ENCODE results near the gene FKBP10.
"Not testable (repeated sequence)": the region's sequence is repeated elsewhere in the genome, so short reads cannot be mapped to it uniquely, and the experiment has no call there.

The FKBP10 gene

GRCh38 chr17:41813152-41813680 is 412 bp downstream of the FKBP10 start:
- no peak overlapping the region for H3K4me3 Mint-ChIP-seq
- no peak for DNase-seq
- H3K27me3 Mint-ChIP-seq = peaks cover 9% of the 10 kb centered on the region
- H3K4me1 Mint-ChIP-seq (ENCODE audit: low read depth) = peaks cover 24% of the 10 kb centered on the region
- no peaks in the 10 kb centered on the region for H3K36me3 Mint-ChIP-seq (ENCODE audit: low read depth)
- H3K27ac Mint-ChIP-seq = no peak overlapping the region
- H3K9me3 Mint-ChIP-seq = no peaks in the 10 kb centered on the region

DNA sequence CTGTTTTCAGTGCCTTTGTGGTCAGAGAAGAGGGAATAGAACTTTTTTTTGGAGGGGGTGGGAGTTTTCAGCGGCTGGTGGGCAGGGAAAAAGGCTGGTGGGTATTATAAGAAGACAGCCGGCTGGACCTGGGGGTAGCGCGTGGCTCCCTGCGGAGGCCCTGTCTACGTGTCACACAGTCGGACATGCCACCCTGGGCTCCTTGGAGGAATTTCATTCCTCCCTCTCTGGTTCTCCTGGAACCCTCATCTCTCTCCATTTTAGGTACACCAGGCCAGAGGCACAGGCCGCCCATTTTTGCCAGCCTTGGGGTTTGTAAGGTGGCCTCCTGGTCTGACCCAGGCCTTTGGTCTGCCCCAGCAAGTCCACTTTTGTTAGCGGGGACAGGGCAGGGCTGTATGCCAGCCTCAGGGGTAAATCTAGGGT is 908 bp downstream of the FKBP10 start:
- no peaks in the 10 kb centered on the region for H3K36me3 Mint-ChIP-seq (ENCODE audit: low read depth)

DNA sequence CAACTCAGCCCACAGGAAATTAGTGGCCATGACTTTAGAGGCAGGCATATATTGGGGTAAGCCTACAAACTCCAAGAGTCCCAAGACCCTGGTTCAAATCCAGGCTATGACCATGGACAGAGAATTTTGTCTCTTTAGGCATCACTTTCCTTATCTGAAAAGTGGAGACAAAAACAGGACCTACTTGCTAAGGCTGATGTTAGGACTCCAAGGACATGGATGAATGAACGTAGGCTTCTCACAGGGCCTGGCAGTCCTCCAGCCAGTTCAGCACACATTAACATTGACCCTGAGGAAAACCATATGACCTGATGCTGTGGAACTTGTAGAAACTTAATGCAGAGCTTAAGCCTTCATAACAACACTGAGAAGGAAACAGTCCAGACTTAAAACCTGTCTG is 1.4 kb downstream of the FKBP10 start:
- no peak overlapping the region for H3K27ac Mint-ChIP-seq
- no peak for DNase-seq

More for the DNA sequence above, 908 bp downstream of the FKBP10 start:
- no peak for DNase-seq
- Mint-ChIP-seq H3K27ac (no peak overlapping the region), H3K4me1 (ENCODE audit: low read depth) (peaks cover 24% of the 10 kb centered on the region), H3K27me3 (peaks cover 9% of the 10 kb centered on the region), H3K9me3 (no peaks in the 10 kb centered on the region), H3K4me3 (no peak overlapping the region)

GRCh38 chr17:41816637-41817320 is 4.0 kb downstream of the FKBP10 start:
- Mint-ChIP-seq H3K27ac (no peak overlapping the region), H3K4me3 (no peak overlapping the region), H3K36me3 (ENCODE audit: low read depth) (no peaks in the 10 kb centered on the region), H3K27me3 (peaks cover 9% of the 10 kb centered on the region), H3K4me1 (ENCODE audit: low read depth) (peaks cover 9% of the 10 kb centered on the region), H3K9me3 (no peaks in the 10 kb centered on the region)
- DNase-seq = no peak

More for the DNA sequence above, 1.4 kb downstream of the FKBP10 start:
- Mint-ChIP-seq H3K4me3 (no peak overlapping the region), H3K4me1 (ENCODE audit: low read depth) (peaks cover 24% of the 10 kb centered on the region), H3K36me3 (ENCODE audit: low read depth) (no peaks in the 10 kb centered on the region), H3K27me3 (peaks cover 9% of the 10 kb centered on the region), H3K9me3 (no peaks in the 10 kb centered on the region)

DNA sequence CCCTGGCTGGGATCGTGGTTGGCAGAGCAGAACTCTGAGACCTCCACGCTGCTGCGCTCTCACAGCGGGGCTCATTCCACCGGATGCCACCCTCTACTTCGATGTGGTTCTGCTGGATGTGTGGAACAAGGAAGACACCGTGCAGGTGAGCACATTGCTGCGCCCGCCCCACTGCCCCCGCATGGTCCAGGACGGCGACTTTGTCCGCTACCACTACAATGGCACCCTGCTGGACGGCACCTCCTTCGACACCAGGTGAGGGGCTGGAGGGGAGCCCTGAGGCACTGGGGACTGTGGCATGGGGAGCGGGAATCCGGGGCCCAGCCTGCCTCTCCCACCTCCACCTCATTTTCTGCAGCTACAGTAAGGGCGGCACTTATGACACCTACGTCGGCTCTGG is 5.2 kb downstream of the FKBP10 start:
- Mint-ChIP-seq H3K27me3 (peaks cover 4% of the 10 kb centered on the region), H3K27ac (no peak overlapping the region), H3K36me3 (ENCODE audit: low read depth) (no peaks in the 10 kb centered on the region), H3K4me1 (ENCODE audit: low read depth) (peaks cover 1% of the 10 kb centered on the region), H3K9me3 (no peaks in the 10 kb centered on the region), H3K4me3 (no peak overlapping the region)
- no peak for DNase-seq

- Mint-ChIP-seq H3K9me3 (no peaks in the 10 kb centered on the region), H3K27ac (no peak overlapping the region)
Observed at GRCh38 chr17:41821776-41822175, 9.0 kb downstream of the FKBP10 start.

GRCh38 chr17:41822216-41823140 is 9.7 kb downstream of the FKBP10 start:
- Mint-ChIP-seq H3K9me3 (no peaks in the 10 kb centered on the region), H3K27me3 (no peaks in the 10 kb centered on the region), H3K4me1 (ENCODE audit: low read depth) (no peaks in the 10 kb centered on the region), H3K4me3 (no peak overlapping the region), H3K27ac (no peak overlapping the region), H3K36me3 (ENCODE audit: low read depth) (peaks cover 24% of the 10 kb centered on the region)
- DNase-seq = no peak

More at GRCh38 chr17:41821776-41822175, 9.0 kb downstream of the FKBP10 start:
- H3K4me1 Mint-ChIP-seq (ENCODE audit: low read depth) = no peaks in the 10 kb centered on the region
- DNase-seq = no peak
- H3K4me3 Mint-ChIP-seq = no peak overlapping the region
- no peaks in the 10 kb centered on the region for H3K27me3 Mint-ChIP-seq
- H3K36me3 Mint-ChIP-seq (ENCODE audit: low read depth) = peaks cover 20% of the 10 kb centered on the region

DNA sequence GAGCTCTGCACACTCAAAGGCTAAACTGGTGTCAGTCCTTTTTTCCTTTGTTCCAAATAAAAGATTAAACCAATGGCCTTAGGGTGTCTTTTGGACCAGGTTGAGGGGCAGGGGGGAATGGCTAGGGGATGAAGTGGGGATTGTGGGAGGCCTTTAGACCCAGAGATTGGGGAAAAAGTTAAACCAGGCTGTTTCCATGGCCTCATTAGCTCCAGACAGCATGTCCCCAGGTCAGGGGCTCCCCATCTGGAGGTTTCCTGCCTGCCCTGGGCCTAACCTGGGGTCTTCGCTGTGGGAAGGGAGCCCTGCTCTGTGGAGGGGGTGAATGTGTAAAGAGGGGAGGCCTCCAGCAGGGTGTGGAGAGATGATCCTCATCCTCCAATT is 10.3 kb downstream of the FKBP10 start:
- Mint-ChIP-seq H3K4me1 (ENCODE audit: low read depth) (no peaks in the 10 kb centered on the region), H3K9me3 (no peaks in the 10 kb centered on the region), H3K36me3 (ENCODE audit: low read depth) (peaks cover 30% of the 10 kb centered on the region), H3K4me3 (no peak overlapping the region), H3K27me3 (no peaks in the 10 kb centered on the region), H3K27ac (no peak overlapping the region)
- no peak for DNase-seq

DNA sequence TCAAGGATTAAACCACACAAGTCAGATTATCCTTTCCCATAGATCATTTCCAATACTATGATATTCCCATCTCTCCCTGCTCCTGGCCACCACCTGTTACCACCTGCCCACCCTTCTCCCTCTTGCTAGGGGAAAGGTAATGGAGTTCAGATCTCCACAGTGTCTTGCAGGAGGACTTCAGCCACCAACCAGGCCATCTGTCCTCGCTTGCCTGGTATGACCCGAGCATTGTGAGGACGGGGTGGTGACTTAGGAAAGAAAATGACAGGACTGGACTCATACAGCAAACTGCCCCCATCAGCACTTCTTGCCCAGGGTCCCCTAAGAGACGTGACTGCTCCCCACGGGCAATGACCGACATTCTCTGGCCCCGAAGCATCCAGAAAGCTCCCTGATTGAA is 10.8 kb downstream of the FKBP10 start:
- H3K36me3 Mint-ChIP-seq (ENCODE audit: low read depth) = peaks cover 35% of the 10 kb centered on the region

GRCh38 chr17:41824086-41824485 is 11.3 kb downstream of the FKBP10 start:
- no peak for DNase-seq
- Mint-ChIP-seq H3K36me3 (ENCODE audit: low read depth) (peaks cover 39% of the 10 kb centered on the region), H3K27ac (no peak overlapping the region), H3K4me3 (no peak overlapping the region), H3K4me1 (ENCODE audit: low read depth) (no peaks in the 10 kb centered on the region), H3K27me3 (no peaks in the 10 kb centered on the region), H3K9me3 (no peaks in the 10 kb centered on the region)

More for the DNA sequence above, 10.8 kb downstream of the FKBP10 start:
- Mint-ChIP-seq H3K4me1 (ENCODE audit: low read depth) (no peaks in the 10 kb centered on the region), H3K27ac (no peak overlapping the region), H3K9me3 (no peaks in the 10 kb centered on the region), H3K4me3 (no peak overlapping the region), H3K27me3 (no peaks in the 10 kb centered on the region)
- DNase-seq = no peak

DNA sequence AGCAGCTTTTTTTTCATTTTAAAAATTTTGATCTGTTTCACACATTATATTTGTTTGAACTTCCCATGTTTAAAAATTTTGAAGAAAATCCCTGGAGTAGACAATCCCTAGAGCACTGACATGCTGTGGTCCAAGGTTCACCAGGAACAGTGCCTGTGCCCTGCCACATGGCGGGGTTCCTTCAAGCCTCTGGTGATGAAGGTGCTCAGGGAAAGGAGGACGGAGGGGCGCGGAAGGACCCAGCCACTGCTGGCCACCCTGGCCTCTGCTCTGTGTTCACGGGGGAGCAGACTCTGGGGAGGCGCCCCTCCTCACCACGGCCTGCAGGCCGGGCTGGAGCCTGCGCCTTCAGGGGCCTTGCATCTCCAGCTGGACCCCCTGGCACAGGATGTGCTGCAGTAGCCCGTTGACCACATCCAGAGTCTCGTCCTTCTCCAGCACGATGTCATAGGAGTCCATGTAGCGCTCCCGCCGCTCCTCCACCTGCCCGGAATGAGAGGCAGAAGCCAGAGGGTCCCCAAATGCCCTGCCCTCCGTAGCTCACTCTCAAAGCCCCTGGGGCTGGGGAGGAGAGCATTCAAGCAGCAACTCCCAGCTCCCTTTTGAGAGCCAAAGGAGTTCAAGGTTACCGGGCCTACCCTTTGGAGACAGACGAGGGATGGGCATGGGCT is 12.5 kb downstream of the FKBP10 start:
- H3K4me3 Mint-ChIP-seq = no peak overlapping the region
- no peaks in the 10 kb centered on the region for H3K27me3 Mint-ChIP-seq
- peaks cover 50% of the 10 kb centered on the region for H3K36me3 Mint-ChIP-seq (ENCODE audit: low read depth)
- H3K9me3 Mint-ChIP-seq = no peaks in the 10 kb centered on the region
- no peak for DNase-seq
- H3K4me1 Mint-ChIP-seq (ENCODE audit: low read depth) = no peaks in the 10 kb centered on the region
- H3K27ac Mint-ChIP-seq = no peak overlapping the region

GRCh38 chr17:41829961-41830360 is 17.2 kb downstream of the FKBP10 start:
- not testable (repeated sequence) for H3K4me3 Mint-ChIP-seq; H3K4me1 Mint-ChIP-seq (ENCODE audit: low read depth); DNase-seq; H3K27me3 Mint-ChIP-seq; H3K27ac Mint-ChIP-seq; H3K9me3 Mint-ChIP-seq
- H3K36me3 Mint-ChIP-seq (ENCODE audit: low read depth) = peaks cover 86% of the 10 kb centered on the region

- Mint-ChIP-seq H3K9me3 (no peaks in the 10 kb centered on the region), H3K4me3 (peak overlapping the region; percentile 85), H3K27me3 (no peaks in the 10 kb centered on the region), H3K36me3 (ENCODE audit: low read depth) (peaks cover 47% of the 10 kb centered on the region), H3K4me1 (ENCODE audit: low read depth) (peaks cover 22% of the 10 kb centered on the region), H3K27ac (peak overlapping the region; percentile 83)
- no peak for DNase-seq
Observed at GRCh38 chr17:41835214-41835799, 22.5 kb downstream of the FKBP10 start.

Measured in activated T-cell treated with anti-CD3 and anti-CD28 coated beads, Interleukin-2, amount 50 U/mL, for 24 hours (primary cell).